HEK293 (cell line): ENCODE data around the gene STARD10.

ENCODE experiments used
- CTCF ChIP-seq: fragments of 450-650 bp; formaldehyde crosslinking; IDR thresholded peaks from 2 replicates; pipeline ENCODE4 v1.5.1; 2016; ENCODE audit warnings: missing biosample characterization, missing genetic modification characterization
- PRDM4 ChIP-seq: fragments of 450-650 bp; formaldehyde crosslinking; IDR thresholded peaks from 2 replicates; pipeline ENCODE4 v1.5.1; 2017; ENCODE audit warnings: missing biosample characterization, missing genetic modification characterization
- TCF7L2 ChIP-seq: IDR thresholded peaks from 2 replicates; pipeline ENCODE4 v1.6.1; 2011; ENCODE audit warnings: low read depth, mild to moderate bottlenecking, inconsistent platforms, low read length, moderate library complexity, borderline replicate concordance
- ZBTB21 ChIP-seq: fragments of 450-650 bp; formaldehyde crosslinking; IDR thresholded peaks from 2 replicates; pipeline ENCODE4 v1.5.1; 2017; ENCODE audit warnings: missing biosample characterization, missing genetic modification characterization
- ZNF10 ChIP-seq: fragments of 450-650 bp; formaldehyde crosslinking; IDR thresholded peaks from 2 replicates; pipeline ENCODE4 v1.5.1; 2017; ENCODE audit warnings: missing biosample characterization, missing genetic modification characterization
- ZNF19 ChIP-seq: fragments of 450-650 bp; formaldehyde crosslinking; IDR thresholded peaks from 2 replicates; pipeline ENCODE4; 2016; ENCODE audit warnings: missing biosample characterization, missing genetic modification characterization, low read depth
- ZNF24 ChIP-seq: fragments of 450-650 bp; formaldehyde crosslinking; IDR thresholded peaks from 2 replicates; pipeline ENCODE4 v1.5.1; 2016; ENCODE audit warnings: missing biosample characterization, missing genetic modification characterization
- ZNF629 ChIP-seq: fragments of 450-650 bp; formaldehyde crosslinking; IDR thresholded peaks from 2 replicates; pipeline ENCODE4 v1.5.1; 2017; ENCODE audit warnings: missing biosample characterization, missing genetic modification characterization
- ZNF776 ChIP-seq: fragments of 450-650 bp; formaldehyde crosslinking; IDR thresholded peaks from 2 replicates; pipeline ENCODE4 v1.5.0; 2017; ENCODE audit warnings: missing biosample characterization, missing genetic modification characterization, borderline replicate concordance

GRCh38 chr11:72774499-72774898, 19.3 kb downstream of the STARD10 start:
- TF ChIP-seq ZBTB21 (tag by site-specific recombination) (no peak), CTCF (no peak), ZNF19 (tag by site-specific recombination) (no peak), TCF7L2 (no peak), ZNF24 (no peak), ZNF629 (no peak), PRDM4 (tag by site-specific recombination) (no peak), ZNF10 (tag by site-specific recombination) (no peak), ZNF776 (tag by site-specific recombination) (no peak)
